T-cell (primary cell): ENCODE measurements around the gene VTI1A. TPM values are rescaled to one million over a fixed set of nuclear protein-coding genes. Genes with fewer than 3 reads are reported as not detected.

Experiments
- ATAC-seq, 4 experiments: fragments of 200-7000 bp in 3 of 4; fragments of 150-1000 bp in 1 of 4; cut with Tn5 transposase; replicated peaks in 1 of 4; 1 replicate in 3 of 4; 2 replicates in 1 of 4; pipeline ENCODE4 v1.10.0; 2021; ENCODE audit warnings: moderate library complexity in 3 of 4, mild to moderate bottlenecking in 2 of 4, moderate number of reproducible peaks in 1 of 4
- CTCF ChIA-PET, 2 donors: fragments of 300-600 bp; sonication (Branson Sonifier 250); formaldehyde crosslinking; loops; one replicate each; lab custom pipeline; 2022; ENCODE audit warnings: antibody characterized with exemption in 2 of 2; lab: Charles Lee
- POLR2A ChIA-PET, 2 donors: fragments of 300-600 bp; sonication (Branson Sonifier 250); formaldehyde crosslinking; loops; one replicate each; lab custom pipeline; 2022; ENCODE audit warnings: antibody characterized with exemption in 2 of 2; lab: Charles Lee
- DNase-seq, 35 experiments: peaks; one replicate each; pipeline versions ENCODE4 v3.0.0 to v3.0.0-alpha.2; 2013 to 2023
- H3K27ac ChIP-seq: one replicate; pipeline ENCODE4 v1.5.1; 2013; ENCODE audit warnings: low read length
- H3K27me3 ChIP-seq, 2 experiments: replicated peaks in 1 of 2; 1 replicate in 1 of 2; 2 replicates in 1 of 2; pipeline versions ENCODE4 v1.6.1 to v1.7.0; 2013; ENCODE audit warnings: low read length in 1 of 2, mixed read lengths in 1 of 2; ENCODE audit not compliant: control insufficient read depth in 2 of 2, insufficient read depth in 2 of 2; ENCODE audit errors: extremely low read depth in 1 of 2
- H3K36me3 ChIP-seq, 2 donors: 1 replicate in 1 of 2; 2 replicates in 1 of 2; pipeline versions ENCODE4 v1.6.1 to v1.7.0; 2013; ENCODE audit warnings: low read length in 1 of 2; ENCODE audit not compliant: control insufficient read depth in 2 of 2, insufficient read depth in 1 of 2; ENCODE audit errors: extremely low read depth in 1 of 2
- H3K4me1 ChIP-seq, 2 experiments: 1 replicate in 1 of 2; 2 replicates in 1 of 2; pipeline versions ENCODE4 v1.6.1 to v1.7.0; 2013; ENCODE audit warnings: low read length in 2 of 2, mixed read lengths in 1 of 2; ENCODE audit not compliant: insufficient read depth in 2 of 2, control insufficient read depth in 1 of 2; ENCODE audit errors: extremely low read depth in 1 of 2
- H3K4me3 ChIP-seq, 2 donors: 1 replicate in 1 of 2; 2 replicates in 1 of 2; pipeline versions ENCODE4 v1.5.1 to v1.7.0; 2013; ENCODE audit warnings: mild to moderate bottlenecking in 2 of 2, low read length in 1 of 2, moderate library complexity in 1 of 2; ENCODE audit not compliant: control insufficient read depth in 1 of 2; ENCODE audit errors: extremely low read depth in 1 of 2
- H3K9me3 ChIP-seq: 2 replicates; pipeline ENCODE4 v1.7.0; 2013
- H3K27ac Mint-ChIP-seq, 2 donors: one replicate each; pipeline ENCODE4 v1.8.0; 2020 to 2021; ENCODE audit warnings: mild to moderate bottlenecking in 2 of 2, mixed read lengths in 2 of 2
- H3K27me3 Mint-ChIP-seq, 2 donors: one replicate each; pipeline ENCODE4 v1.8.0; 2021 to 2022; ENCODE audit warnings: mixed read lengths in 2 of 2
- H3K36me3 Mint-ChIP-seq: one replicate; pipeline ENCODE4 v1.8.0; 2021; ENCODE audit warnings: mixed read lengths
- H3K4me1 Mint-ChIP-seq, 3 donors: one replicate each; pipeline ENCODE4 v1.8.0; 2020 to 2022; ENCODE audit warnings: mixed read lengths in 3 of 3, mild to moderate bottlenecking in 1 of 3
- H3K4me3 Mint-ChIP-seq, 3 donors: one replicate each; pipeline ENCODE4 v1.8.0; 2020 to 2022; ENCODE audit warnings: mild to moderate bottlenecking in 3 of 3, mixed read lengths in 3 of 3, moderate library complexity in 3 of 3
- H3K9me3 Mint-ChIP-seq, 3 donors: one replicate each; pipeline ENCODE4 v1.8.0; 2020 to 2022; ENCODE audit warnings: mixed read lengths in 3 of 3
- WGBS: methylation state at CpG from one replicate; pipeline ENCODE4 v1.1.5; 2013; ENCODE audit warnings: missing lambda C conversion rate; ENCODE audit not compliant: insufficient coverage; 5-methylcytosine and 5-hydroxymethylcytosine counted together
- total RNA-seq, 35 experiments: library from RNA in 6 of 35; stranded (reverse) in 6 of 35; fragments of 120-200 nt in 1 of 35; gene quantifications; one replicate each; pipeline versions ENCODE4 v1.2.1 to v1.2.4 and lab custom pipeline; 2013 to 2026

The VTI1A gene
- total RNA-seq, 5 donors from 2014 or later (not counting 1 experiment from before 2014, with no cell fraction given), result 41.3 to 53.6 (median 43.5) TPM

- H3K36me3 ChIP-seq, result peaks cover 0 to 5% of the 10 kb centered on the region in 2 donors
- Mint-ChIP-seq H3K27me3 (no peaks in the 10 kb centered on the region), H3K4me1 (peaks cover 17 to 34% (median 33%) of the 10 kb centered on the region in 3 donors), H3K4me3 (no peak overlapping the region), H3K36me3 (peaks cover 26% of the 10 kb centered on the region), H3K9me3 (no peaks in the 10 kb centered on the region), H3K27ac (no peak overlapping the region)
- ChIA-PET POLR2A (no interaction called here), CTCF (no interaction called here)
- H3K4me3 ChIP-seq, result no peak overlapping the region
- no peaks in the 10 kb centered on the region for H3K9me3 ChIP-seq
- no peak for DNase-seq
- H3K4me1 ChIP-seq, result peaks cover 6 to 12% of the 10 kb centered on the region in 2 experiments
- H3K27me3 ChIP-seq, result no peaks in the 10 kb centered on the region
- no peak overlapping the region for H3K27ac ChIP-seq
- no peak for ATAC-seq
- no CpG with 5 or more reads among the region's 2 CpGs for WGBS
Observed at GRCh38 chr10:112532956-112533355, 85.9 kb downstream of the VTI1A start.

- Histone ChIP-seq H3K4me1 (peaks cover 6 to 12% of the 10 kb centered on the region in 2 experiments), H3K9me3 (no peaks in the 10 kb centered on the region), H3K4me3 (no peak overlapping the region), H3K27ac (no peak overlapping the region), H3K36me3 (peaks cover 0 to 11% of the 10 kb centered on the region in 2 donors), H3K27me3 (no peaks in the 10 kb centered on the region)
- Mint-ChIP-seq H3K9me3 (no peaks in the 10 kb centered on the region), H3K27ac (no peak overlapping the region), H3K36me3 (peaks cover 29% of the 10 kb centered on the region), H3K4me1 (peaks cover 17 to 34% (median 29%) of the 10 kb centered on the region in 3 donors), H3K4me3 (no peak overlapping the region), H3K27me3 (no peaks in the 10 kb centered on the region)
- ChIA-PET POLR2A (no interaction called here), CTCF (interaction anchor here in 1 of 2 donors (0.6 kb wide), 1 partner anchor 1391 kb away, joined by 3 read pairs; no protein-coding TSS in a partner anchor)
- DNase-seq (no peak), ATAC-seq (no peak)
- WGBS, result no CpG with 5 or more reads among the region's 1 CpG
Observed at GRCh38 chr10:112533916-112534315, 86.9 kb downstream of the VTI1A start.

GRCh38 chr10:112535531-112535951, 88.5 kb downstream of the VTI1A start:
- ATAC-seq, result no peak

DNA sequence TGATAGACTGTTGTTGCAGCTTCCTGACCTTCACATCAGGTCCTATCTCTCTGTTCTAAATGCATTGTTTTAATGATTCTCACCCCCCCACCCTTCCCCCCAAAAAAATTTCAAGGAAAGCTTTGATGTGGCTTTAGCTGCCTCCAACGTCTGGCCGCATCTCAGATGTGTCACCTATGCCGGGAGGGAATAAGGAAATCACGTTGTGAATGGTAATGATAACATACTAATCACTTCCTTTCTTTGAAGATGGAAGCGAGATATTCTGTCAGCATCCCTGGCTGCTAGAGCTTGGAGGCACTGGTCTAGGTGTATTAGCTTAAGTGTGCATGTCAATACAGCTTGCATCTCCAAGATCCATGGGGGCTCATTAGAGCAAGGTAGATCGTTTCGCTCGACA, 89.6 kb downstream of the VTI1A start:
- WGBS, result no CpG with 5 or more reads among the region's 8 CpGs
- CTCF ChIA-PET, result no interaction called here
- peaks cover 0 to 12% of the 10 kb centered on the region in 2 experiments for H3K4me1 ChIP-seq
- Mint-ChIP-seq H3K27ac (no peak overlapping the region), H3K4me1 (peaks cover 10 to 21% (median 16%) of the 10 kb centered on the region in 3 donors), H3K27me3 (no peaks in the 10 kb centered on the region), H3K4me3 (no peak overlapping the region), H3K36me3 (peaks cover 48% of the 10 kb centered on the region), H3K9me3 (no peaks in the 10 kb centered on the region)
- H3K27ac ChIP-seq, result no peak overlapping the region
- H3K27me3 ChIP-seq, result no peaks in the 10 kb centered on the region
- no peak for ATAC-seq
- H3K9me3 ChIP-seq, result no peaks in the 10 kb centered on the region
- no peak for DNase-seq
- H3K4me3 ChIP-seq, result no peak overlapping the region
- peaks cover 0 to 24% of the 10 kb centered on the region in 2 donors for H3K36me3 ChIP-seq
- POLR2A ChIA-PET, result no interaction called here

More at GRCh38 chr10:112535531-112535951, 88.5 kb downstream of the VTI1A start:
- Histone ChIP-seq H3K9me3 (no peaks in the 10 kb centered on the region), H3K36me3 (peaks cover 0 to 24% of the 10 kb centered on the region in 2 donors), H3K27ac (no peak overlapping the region), H3K4me1 (peaks cover 6 to 12% of the 10 kb centered on the region in 2 experiments), H3K4me3 (no peak overlapping the region), H3K27me3 (no peaks in the 10 kb centered on the region)
- Mint-ChIP-seq H3K27me3 (no peaks in the 10 kb centered on the region), H3K9me3 (no peaks in the 10 kb centered on the region), H3K4me1 (peaks cover 17 to 32% (median 26%) of the 10 kb centered on the region in 3 donors), H3K36me3 (peaks cover 40% of the 10 kb centered on the region), H3K4me3 (no peak overlapping the region), H3K27ac (peak overlapping the region in 1 of 2 donors; percentile 1)
- ChIA-PET POLR2A (no interaction called here), CTCF (no interaction called here)
- WGBS, result no CpG with 5 or more reads among the region's 3 CpGs
- DNase-seq, result no peak

GRCh38 chr10:112538168-112538567, 91.2 kb downstream of the VTI1A start:
- no peak overlapping the region for H3K4me3 Mint-ChIP-seq
- no peak overlapping the region for H3K4me3 ChIP-seq
- no peaks in the 10 kb centered on the region for H3K27me3 Mint-ChIP-seq
- no peak overlapping the region for H3K27ac ChIP-seq
- ATAC-seq (no peak), DNase-seq (no peak)
- H3K4me1 Mint-ChIP-seq, result peaks cover 6 to 13% (median 10%) of the 10 kb centered on the region in 3 donors
- H3K9me3 ChIP-seq, result no peaks in the 10 kb centered on the region
- no peaks in the 10 kb centered on the region for H3K27me3 ChIP-seq
- H3K9me3 Mint-ChIP-seq, result peaks cover 0 to 3% (median 2%) of the 10 kb centered on the region in 3 donors
- peaks cover 0 to 8% of the 10 kb centered on the region in 2 experiments for H3K4me1 ChIP-seq
- ChIA-PET CTCF (interaction anchor here in 1 of 2 donors (0.6 kb wide), 1 partner anchor 219 kb away, joined by 4 read pairs; no protein-coding TSS in a partner anchor), POLR2A (no interaction called here)
- WGBS, result 100% methylated on average over 1 of the region's 7 CpGs
- no peak overlapping the region for H3K27ac Mint-ChIP-seq
- H3K36me3 ChIP-seq, result peaks cover 2 to 28% of the 10 kb centered on the region in 2 donors
- H3K36me3 Mint-ChIP-seq, result peaks cover 58% of the 10 kb centered on the region

GRCh38 chr10:112539340-112539739, 92.3 kb downstream of the VTI1A start:
- ChIA-PET POLR2A (interaction anchor here in 1 of 2 donors (0.6 kb wide), 2 partner anchors 38 to 117 kb away, joined by 3 read pairs; no protein-coding TSS in a partner anchor), CTCF (interaction anchor here (0.5 to 0.6 kb wide), 3 partner anchors 396 to 1338 kb away, joined by 3 to 9 read pairs (median 5); no protein-coding TSS in a partner anchor)
- Mint-ChIP-seq H3K27ac (no peak overlapping the region), H3K4me1 (peaks cover 6 to 9% (median 7%) of the 10 kb centered on the region in 3 donors), H3K4me3 (no peak overlapping the region), H3K27me3 (no peaks in the 10 kb centered on the region), H3K9me3 (peaks cover 2 to 3% (median 3%) of the 10 kb centered on the region in 3 donors), H3K36me3 (peaks cover 63% of the 10 kb centered on the region)
- peaks cover 0 to 8% of the 10 kb centered on the region in 2 experiments for H3K4me1 ChIP-seq
- peaks cover 2 to 28% of the 10 kb centered on the region in 2 donors for H3K36me3 ChIP-seq
- ATAC-seq (no peak), DNase-seq (no peak)
- no peak overlapping the region for H3K4me3 ChIP-seq
- H3K9me3 ChIP-seq, result no peaks in the 10 kb centered on the region
- H3K27me3 ChIP-seq, result no peaks in the 10 kb centered on the region
- H3K27ac ChIP-seq, result no peak overlapping the region
- WGBS, result 83% methylated on average over 1 of the region's 3 CpGs
